Activated CD8-positive, alpha-beta memory T cell treated with anti-CD3 and anti-CD28 coated beads, Interleukin-2, amount 50 U/mL, for 4 hours (primary cell): ENCODE data around the gene TANC1.

Experiments
- DNase-seq: peaks from one replicate; pipeline ENCODE4 v3.0.0-alpha.2; 2020

TANC1 gene

GRCh38 chr2:159230145-159230877, 261.9 kb downstream of the TANC1 start:
- no peak for DNase-seq

- no peak for DNase-seq
Measured at GRCh38 chr2:159232456-159233170, 264.2 kb downstream of the TANC1 start.

- no peak for DNase-seq
Measured at GRCh38 chr2:159234868-159235267, 266.4 kb downstream of the TANC1 start.

GRCh38 chr2:159243529-159243928, 275.1 kb downstream of the TANC1 start:
- no peak for DNase-seq

- no peak for DNase-seq
Measured at GRCh38 chr2:159246325-159246988, 278.0 kb downstream of the TANC1 start.

- DNase-seq = no peak
Measured at GRCh38 chr2:159249990-159250715, 281.7 kb downstream of the TANC1 start.

GRCh38 chr2:159251296-159252173, 283.1 kb downstream of the TANC1 start:
- DNase-seq = no peak

- no peak for DNase-seq
Measured at GRCh38 chr2:159252905-159253304, 284.5 kb downstream of the TANC1 start.

- no peak for DNase-seq
Measured at GRCh38 chr2:159256159-159256558, 287.7 kb downstream of the TANC1 start.

GRCh38 chr2:159262226-159262625, 293.8 kb downstream of the TANC1 start:
- no peak for DNase-seq

GRCh38 chr2:159262904-159263303, 294.5 kb downstream of the TANC1 start:
- no peak for DNase-seq

GRCh38 chr2:159265171-159265576, 296.7 kb downstream of the TANC1 start:
- no peak for DNase-seq

GRCh38 chr2:159266554-159266953, 298.1 kb downstream of the TANC1 start:
- no peak for DNase-seq

- DNase-seq = no peak
Measured at GRCh38 chr2:159267921-159268320, 299.5 kb downstream of the TANC1 start.

- no peak for DNase-seq
Measured at GRCh38 chr2:159270744-159271379, 302.4 kb downstream of the TANC1 start.

GRCh38 chr2:159272156-159272555, 303.7 kb downstream of the TANC1 start:
- no peak for DNase-seq

- no peak for DNase-seq
Measured at GRCh38 chr2:159275111-159275510, 306.7 kb downstream of the TANC1 start.

GRCh38 chr2:159279700-159280099, 311.3 kb downstream of the TANC1 start:
- no peak for DNase-seq

GRCh38 chr2:159281002-159281401, 312.6 kb downstream of the TANC1 start:
- no peak for DNase-seq
